GM19395 (cell line): ENCODE measurements around the gene MACC1.
"Not testable (repeated sequence)": the region's sequence is repeated elsewhere in the genome, so short reads cannot be mapped to it uniquely, and the experiment has no call there.

Experiments
- ATAC-seq: cut with Tn5 transposase; IDR thresholded peaks from one replicate; pipeline ENCODE4 v1.9.1; 2021; ENCODE audit warnings: mild to moderate bottlenecking, moderate library complexity; ENCODE audit not compliant: unreplicated experiment

MACC1 gene

GRCh38 chr7:20133803-20134202, 83.4 kb downstream of the MACC1 start:
- ATAC-seq = no peak

DNA sequence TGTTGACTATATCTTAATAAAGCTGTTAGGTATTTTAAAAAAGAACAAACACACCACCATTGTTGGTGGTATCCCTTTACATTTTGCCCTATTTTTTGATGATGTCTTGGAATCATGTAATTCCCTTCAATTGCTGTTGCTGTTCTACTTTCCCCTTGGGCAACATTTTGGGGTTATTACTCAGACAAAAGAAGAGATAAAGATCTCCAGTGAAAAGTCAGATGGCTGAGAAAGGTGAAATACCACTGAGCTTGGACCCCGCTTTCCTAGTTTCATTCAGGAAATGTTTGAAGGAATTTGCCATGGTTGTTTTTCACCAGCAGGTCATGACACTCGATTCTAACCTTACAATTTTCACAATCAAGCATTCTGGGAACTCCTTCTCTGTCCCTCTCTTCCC, 84.6 kb downstream of the MACC1 start:
- no peak for ATAC-seq

DNA sequence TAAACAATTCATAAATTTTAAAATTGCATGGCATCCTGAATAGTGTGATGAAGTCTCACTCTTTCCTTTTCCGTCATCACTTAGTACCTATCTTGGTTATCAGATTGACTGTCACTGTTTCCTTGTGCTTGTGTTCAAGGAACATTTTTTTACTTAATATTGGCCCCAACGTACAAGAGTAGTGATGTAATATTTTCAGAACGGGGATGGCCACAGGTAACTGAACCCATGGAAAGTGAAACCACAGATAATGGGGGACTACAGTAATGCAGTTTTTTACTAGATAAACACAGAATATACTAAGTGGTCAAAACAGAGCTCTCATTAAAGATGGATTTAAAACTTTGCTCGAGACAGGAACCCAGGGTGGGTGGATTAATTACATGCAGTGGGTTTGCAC, 85.4 kb downstream of the MACC1 start:
- ATAC-seq = no peak

DNA sequence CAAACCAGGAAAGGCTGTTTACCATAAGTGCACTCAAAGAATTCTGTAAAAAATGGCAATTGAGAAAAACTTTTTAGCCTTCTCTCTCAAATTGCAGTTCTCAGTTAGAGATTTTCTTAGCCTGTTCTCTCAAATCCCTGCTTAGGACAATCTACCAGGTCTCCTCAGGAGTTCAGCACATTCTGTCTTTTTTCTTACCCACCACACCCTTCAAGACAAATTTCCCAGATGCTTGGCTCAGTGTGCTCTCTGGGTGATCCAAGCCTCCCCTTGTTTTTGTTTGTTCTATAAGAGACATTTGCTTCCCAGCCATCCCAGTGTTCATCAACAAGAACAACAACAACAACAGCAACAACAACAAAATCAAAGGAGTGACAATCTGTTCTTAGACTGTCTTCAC, 87.3 kb downstream of the MACC1 start:
- ATAC-seq = no peak

GRCh38 chr7:20128001-20128400, 89.2 kb downstream of the MACC1 start:
- no peak for ATAC-seq

- ATAC-seq = not testable (repeated sequence)
Measured at GRCh38 chr7:20126060-20126459, 91.1 kb downstream of the MACC1 start.

DNA sequence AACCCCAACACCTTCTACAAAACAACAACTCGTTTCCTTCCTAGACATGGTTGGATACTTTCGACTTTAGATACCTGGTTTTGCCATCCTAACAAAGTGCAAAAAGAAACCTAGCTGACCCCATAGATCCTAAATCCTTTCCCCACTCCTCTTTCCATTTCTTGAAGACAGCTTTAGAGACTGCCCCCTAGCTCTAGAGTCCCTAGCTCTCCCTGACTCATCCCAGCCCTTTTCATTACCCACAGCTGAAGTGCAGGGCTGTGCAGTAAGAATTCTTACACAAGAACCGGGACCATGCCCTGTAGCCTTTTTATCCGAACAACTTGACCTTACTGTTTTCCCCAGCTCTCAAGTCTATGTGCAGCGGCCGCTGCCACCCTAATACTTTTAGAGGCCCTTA, 93.1 kb downstream of the MACC1 start:
- ATAC-seq = not testable (repeated sequence)

- ATAC-seq = not testable (repeated sequence)
Measured at GRCh38 chr7:20122653-20123316, 94.4 kb downstream of the MACC1 start.

GRCh38 chr7:20122073-20122472, 95.1 kb downstream of the MACC1 start:
- no peak for ATAC-seq

DNA sequence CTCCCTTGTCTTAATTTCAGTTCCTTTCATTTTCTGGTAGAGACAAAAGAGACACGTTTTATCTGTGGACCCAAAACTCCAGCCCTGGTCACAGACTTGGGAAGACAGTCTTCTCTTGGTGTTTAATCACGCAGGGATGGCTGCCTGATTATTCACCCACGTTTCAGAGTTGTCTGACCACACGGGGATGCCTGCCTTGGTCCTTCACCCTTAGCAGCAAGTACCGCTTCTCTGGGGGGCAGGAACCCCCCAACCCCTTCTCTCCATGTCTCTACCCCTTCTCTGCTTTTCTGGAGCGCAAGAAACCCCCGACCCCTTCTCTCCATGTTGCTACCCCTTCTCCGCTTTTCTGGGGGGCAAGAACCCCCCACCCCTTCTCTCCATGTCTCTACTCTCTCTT, 95.8 kb downstream of the MACC1 start:
- no peak for ATAC-seq

DNA sequence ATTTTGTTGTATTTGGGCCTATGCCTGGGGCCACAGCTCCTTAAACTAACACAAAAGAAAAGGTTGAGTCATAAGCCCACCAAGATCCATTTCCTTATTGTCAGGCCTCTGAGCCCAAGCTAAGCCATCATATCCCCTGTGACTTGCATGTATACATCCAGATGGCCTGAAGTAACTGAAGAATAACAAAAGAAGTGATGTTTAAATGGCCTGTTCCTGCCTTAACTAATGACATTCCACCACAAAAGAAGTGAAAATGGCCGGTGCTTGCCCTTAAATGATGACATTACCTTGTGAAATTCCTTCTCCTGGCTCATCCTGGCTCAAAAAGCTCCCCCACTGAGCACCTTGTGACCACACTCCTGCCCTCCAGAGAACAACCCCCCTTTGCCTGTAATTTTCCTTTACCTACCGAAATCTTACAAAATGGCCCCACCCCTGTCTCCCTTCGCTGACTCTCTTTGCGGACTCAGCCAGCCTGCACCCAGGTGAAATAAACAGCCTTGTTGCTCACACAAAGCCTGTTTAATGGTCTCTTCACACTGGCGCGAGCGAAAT, 96.5 kb downstream of the MACC1 start:
- ATAC-seq = not testable (repeated sequence)

- ATAC-seq = no peak
Measured at GRCh38 chr7:20116869-20117268, 100.3 kb downstream of the MACC1 start.

DNA sequence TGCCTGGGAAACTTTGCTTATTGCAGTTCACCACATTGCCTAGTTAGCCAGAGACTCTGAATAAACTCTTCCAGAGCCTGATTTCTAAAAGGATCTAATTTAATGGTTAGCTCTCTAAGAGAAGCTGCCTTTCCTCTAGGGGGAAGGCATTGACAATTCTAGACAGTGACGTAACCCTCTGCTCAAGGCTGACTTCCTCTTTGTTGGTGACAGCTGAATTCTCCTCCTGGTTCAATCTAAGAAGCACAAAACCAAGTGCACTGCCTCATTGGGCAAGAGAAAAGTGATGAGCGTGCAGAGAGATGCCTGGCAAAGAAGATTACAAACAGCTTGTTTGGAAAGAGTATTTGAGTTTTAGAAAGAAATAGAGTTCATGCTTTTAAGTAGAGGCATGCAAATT, 102.7 kb downstream of the MACC1 start:
- ATAC-seq = peak; percentile 86

GRCh38 chr7:20113427-20114027, 103.7 kb downstream of the MACC1 start:
- peak; percentile 93 for ATAC-seq

- ATAC-seq = no peak
Measured at GRCh38 chr7:20112696-20113095, 104.5 kb downstream of the MACC1 start.

DNA sequence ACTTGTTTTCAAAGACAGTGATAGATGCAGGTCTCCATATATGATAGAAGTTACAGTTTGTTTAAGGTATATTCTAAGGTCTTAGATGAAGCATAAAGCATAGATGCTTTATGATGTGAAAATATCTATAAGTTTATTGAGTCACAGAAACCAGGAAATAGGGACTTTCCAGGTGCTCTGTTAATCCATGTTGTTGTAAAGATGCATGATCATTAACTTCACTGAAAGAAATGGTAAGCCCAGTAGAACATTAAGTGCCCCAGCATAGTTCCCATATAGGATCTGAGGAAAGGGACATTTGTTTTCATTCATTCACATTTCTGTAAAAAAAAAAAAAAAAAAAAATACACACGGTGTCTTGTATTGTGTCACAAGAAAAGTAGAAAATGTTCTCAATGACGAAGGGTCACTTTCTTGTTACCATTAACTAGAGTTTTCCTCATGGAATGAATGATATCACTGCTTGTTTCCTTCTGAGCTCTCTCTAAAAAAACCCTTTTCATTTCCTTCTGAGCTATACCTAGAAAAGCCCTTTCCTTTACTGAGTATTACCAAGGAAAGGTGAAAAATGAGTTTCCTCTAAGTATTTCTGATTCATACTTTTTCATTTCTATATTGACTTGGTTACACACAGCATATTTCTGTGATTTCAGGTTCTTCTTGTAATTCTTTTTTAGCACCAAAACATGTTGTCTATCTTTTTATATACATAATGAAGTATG, 105.2 kb downstream of the MACC1 start:
- ATAC-seq = no peak

GRCh38 chr7:20107582-20107981, 109.6 kb downstream of the MACC1 start:
- no peak for ATAC-seq

DNA sequence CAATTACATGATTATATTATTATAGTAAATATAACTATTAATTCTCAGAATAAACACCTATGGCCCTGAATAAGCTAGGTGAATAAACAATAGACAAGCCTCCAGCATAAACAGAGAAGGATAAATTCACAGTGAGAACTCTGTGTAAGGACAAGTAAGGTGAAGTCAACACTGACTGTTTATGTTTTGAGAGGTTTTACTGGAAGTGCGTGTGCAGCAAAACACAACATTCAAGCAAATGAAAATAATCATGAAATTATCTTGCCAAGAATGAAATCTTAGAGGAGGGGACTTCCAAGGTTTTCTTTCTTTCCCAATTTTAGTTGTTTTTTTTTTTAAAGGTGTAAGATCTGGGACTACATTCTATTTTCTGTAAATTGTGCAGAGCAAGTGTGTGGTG, 112.5 kb downstream of the MACC1 start:
- no peak for ATAC-seq

DNA sequence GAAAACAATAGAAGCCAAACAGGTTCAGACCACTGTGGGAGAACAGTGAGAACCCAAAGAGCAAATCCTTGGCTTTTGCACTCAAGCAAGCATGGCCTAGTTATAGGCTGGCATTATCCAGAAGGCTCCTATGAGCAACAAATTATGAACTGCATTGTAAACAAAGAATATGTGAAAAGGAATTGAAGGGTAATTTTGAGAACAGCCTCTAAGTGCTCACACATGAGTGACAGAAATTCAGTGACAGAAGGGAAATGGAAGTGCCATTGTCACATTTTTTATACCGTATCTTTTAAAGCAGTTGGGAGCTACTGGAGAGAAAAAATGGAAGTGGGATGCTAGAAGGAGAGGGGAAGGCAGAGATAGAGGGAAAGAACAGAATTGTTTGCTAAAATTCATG, 114.2 kb downstream of the MACC1 start:
- ATAC-seq = no peak

GRCh38 chr7:20095862-20096261, 121.3 kb downstream of the MACC1 start:
- no peak for ATAC-seq

DNA sequence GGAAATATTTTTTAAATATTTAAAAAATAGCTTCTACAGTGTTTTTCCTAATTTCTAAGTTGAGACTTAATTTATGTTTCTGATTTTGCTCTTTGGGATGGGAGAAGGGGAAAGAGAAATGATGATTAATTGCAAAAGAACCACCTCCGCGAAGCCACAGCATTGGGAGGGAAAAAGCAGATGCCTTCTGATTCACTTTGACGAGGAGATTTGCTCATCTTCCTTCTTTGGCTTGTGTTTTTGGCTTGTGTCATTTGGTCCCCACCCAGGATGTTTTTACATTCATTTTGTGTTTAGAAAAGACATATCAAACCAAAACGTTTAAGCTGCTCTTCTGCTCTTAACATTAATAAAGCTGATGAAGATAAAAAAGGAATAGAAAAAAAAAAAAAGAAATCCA, 121.7 kb downstream of the MACC1 start:
- ATAC-seq = no peak

GRCh38 chr7:20089431-20089830, 127.8 kb downstream of the MACC1 start:
- no peak for ATAC-seq
